Testis (tissue), 2 donors: ENCODE results near the gene ITGA4.

Experiments
- POLR2A ChIP-seq: fragments of 450-650 bp; IDR thresholded peaks from one replicate; pipeline ENCODE4 v1.6.1; 2017; ENCODE audit warnings: antibody characterized with exemption, mild to moderate bottlenecking, moderate library complexity
- TF ChIP-seq, protein P1 (sequence below), 3 experiments: fragments of 450-650 bp in 2 of 3; fragments of 200-600 bp in 1 of 3; sonication (generic) in 1 of 3; IDR thresholded peaks; one replicate each; pipeline ENCODE4 v1.5.1; 2016 to 2019; ENCODE audit warnings: antibody characterized with exemption in 3 of 3, mild to moderate bottlenecking in 2 of 3, moderate library complexity in 1 of 3

DNA sequence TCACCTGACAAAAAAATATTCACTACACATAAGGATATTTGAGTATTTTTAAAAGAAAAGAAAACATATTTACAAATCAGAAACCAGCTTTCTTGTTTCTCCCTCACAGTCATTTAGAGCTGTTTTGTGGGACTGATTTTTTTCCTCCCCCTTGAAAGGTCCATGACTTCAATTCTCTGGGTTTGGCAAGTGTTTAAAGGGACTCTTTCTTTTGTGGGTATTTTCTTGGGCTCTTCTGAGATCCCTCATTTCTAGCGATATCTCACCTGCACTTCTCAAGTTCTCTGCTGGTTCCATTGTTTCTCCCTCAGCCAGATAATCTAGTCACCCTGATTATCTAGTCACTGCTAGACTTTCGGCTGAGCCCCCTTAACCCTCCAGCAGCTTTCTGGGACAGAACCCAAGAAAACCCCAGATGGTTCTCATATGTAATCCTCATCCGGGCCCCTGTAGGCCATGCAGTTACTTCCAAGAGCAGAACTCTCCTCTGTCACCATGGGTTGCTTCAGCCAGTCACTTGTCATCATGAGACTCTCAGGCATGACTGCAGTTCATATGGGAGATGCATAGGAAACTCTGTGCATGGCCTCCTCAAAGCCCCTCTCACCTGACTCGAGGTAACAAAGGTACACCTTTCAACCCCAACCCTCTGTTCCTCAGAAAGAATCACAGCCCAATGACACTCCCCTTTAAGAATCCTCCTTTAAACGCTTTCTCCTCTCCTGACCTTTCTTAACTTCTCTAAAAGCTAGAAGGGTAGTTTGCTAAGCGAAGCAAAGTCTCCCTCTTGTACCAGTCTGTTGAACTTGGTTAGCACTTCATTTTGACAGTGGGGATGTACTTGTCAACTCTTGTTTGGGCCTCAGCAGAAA lies 36.7 kb upstream of the ITGA4 start:
- TF ChIP-seq, protein P1, sequence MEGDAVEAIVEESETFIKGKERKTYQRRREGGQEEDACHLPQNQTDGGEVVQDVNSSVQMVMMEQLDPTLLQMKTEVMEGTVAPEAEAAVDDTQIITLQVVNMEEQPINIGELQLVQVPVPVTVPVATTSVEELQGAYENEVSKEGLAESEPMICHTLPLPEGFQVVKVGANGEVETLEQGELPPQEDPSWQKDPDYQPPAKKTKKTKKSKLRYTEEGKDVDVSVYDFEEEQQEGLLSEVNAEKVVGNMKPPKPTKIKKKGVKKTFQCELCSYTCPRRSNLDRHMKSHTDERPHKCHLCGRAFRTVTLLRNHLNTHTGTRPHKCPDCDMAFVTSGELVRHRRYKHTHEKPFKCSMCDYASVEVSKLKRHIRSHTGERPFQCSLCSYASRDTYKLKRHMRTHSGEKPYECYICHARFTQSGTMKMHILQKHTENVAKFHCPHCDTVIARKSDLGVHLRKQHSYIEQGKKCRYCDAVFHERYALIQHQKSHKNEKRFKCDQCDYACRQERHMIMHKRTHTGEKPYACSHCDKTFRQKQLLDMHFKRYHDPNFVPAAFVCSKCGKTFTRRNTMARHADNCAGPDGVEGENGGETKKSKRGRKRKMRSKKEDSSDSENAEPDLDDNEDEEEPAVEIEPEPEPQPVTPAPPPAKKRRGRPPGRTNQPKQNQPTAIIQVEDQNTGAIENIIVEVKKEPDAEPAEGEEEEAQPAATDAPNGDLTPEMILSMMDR (IDR thresholded peaks at IDR 0.05): no peak
- TF ChIP-seq POLR2A: no peak
